Right lobe of liver (tissue), 6 donors: ENCODE results near the gene CENPM. TPM values are rescaled to one million over a fixed set of nuclear protein-coding genes. Genes with fewer than 3 reads are reported as not detected.

Source experiments
- ATAC-seq, 4 donors: fragments of 200-7000 bp; cut with Tn5 transposase; one replicate each; pipeline ENCODE4 v1.9.1; 2020; ENCODE audit warnings: mild to moderate bottlenecking in 4 of 4, moderate library complexity in 4 of 4
- DNase-seq, 3 donors: peaks; one replicate each; pipeline ENCODE4 v3.0.0-alpha.2; 2020
- H3K27ac ChIP-seq, 3 donors: fragments of 200-600 bp; one replicate each; pipeline ENCODE4 v1.8.0; 2022
- H3K27me3 ChIP-seq, 2 donors: fragments of 200-600 bp; one replicate each; pipeline ENCODE4 v1.8.0; 2022
- H3K36me3 ChIP-seq, 4 donors: fragments of 200-600 bp; sonication (generic) in 1 of 4; one replicate each; pipeline versions ENCODE4 v1.5.1 to v1.8.0; 2017 to 2022; ENCODE audit warnings: control low read depth in 1 of 4
- H3K4me1 ChIP-seq, 4 donors: fragments of 200-600 bp; sonication (generic) in 1 of 4; one replicate each; pipeline versions ENCODE4 v1.5.1 to v1.8.0; 2017 to 2022; ENCODE audit warnings: control low read depth in 1 of 4
- H3K4me3 ChIP-seq, 3 donors: fragments of 200-600 bp; one replicate each; pipeline ENCODE4 v1.8.0; 2022
- H3K9me3 ChIP-seq, 4 donors: fragments of 200-600 bp; sonication (generic) in 1 of 4; one replicate each; pipeline versions ENCODE4 v1.5.1 to v1.8.0; 2017 to 2022; ENCODE audit warnings: control low read depth in 1 of 4
- CTCF ChIP-seq, 4 donors: fragments of 200-600 bp in 3 of 4; fragments of 450-650 bp in 1 of 4; IDR thresholded peaks; one replicate each; pipeline versions ENCODE4 v1.5.1 to v1.8.0; 2016 to 2022; ENCODE audit warnings: antibody characterized with exemption in 4 of 4, mild to moderate bottlenecking in 2 of 4
- POLR2A ChIP-seq: fragments of 450-650 bp; IDR thresholded peaks from one replicate; pipeline ENCODE4 v1.6.1; 2017; ENCODE audit warnings: antibody characterized with exemption, mild to moderate bottlenecking
- WGBS: methylation state at CpG from one replicate; pipeline ENCODE4 v1.1.6; 2018; ENCODE audit warnings: low coverage, low lambda C conversion rate; ENCODE audit not compliant: insufficient coverage; ENCODE audit errors: missing lambda C conversion rate; 5-methylcytosine and 5-hydroxymethylcytosine counted together
- intact Hi-C, 2 donors: fragments of 100-400 bp; cut with DNase I; formaldehyde crosslinking; loops; one replicate each; pipeline versions ENCODE4 v1.11.2 to v1.14.1; 2022
- total RNA-seq, 6 experiments: library from RNA; depleted of rRNA in 2 of 6; stranded (reverse); fragments of >200 nt in 2 of 6; fragmentation: NEBNext Ultra II Directional in 3 of 6; extraction: Animal tissue kit (Norgen Biotek cat#: 25700) in 3 of 6; gene quantifications; one replicate each; pipeline versions ENCODE4 v1.1.0 to v1.2.4, GENCODE V29; 2016 to 2023
- donor health status: DM: no; HTN: yes; CAD: no.
- donor health status: DM: no; HTN: no; CAD: no.
- donor health status: DM: no; HTN: no; CAD: no.
- donor health status: DM: no; HTN: yes; CAD: no.
- donor health status: DM: no; HTN: yes; CAD: no.

CENPM gene
- total RNA-seq, 6 experiments from 2014 or later: 0.29 to 3.7 (median 1.8) TPM; not detected in 2

DNA sequence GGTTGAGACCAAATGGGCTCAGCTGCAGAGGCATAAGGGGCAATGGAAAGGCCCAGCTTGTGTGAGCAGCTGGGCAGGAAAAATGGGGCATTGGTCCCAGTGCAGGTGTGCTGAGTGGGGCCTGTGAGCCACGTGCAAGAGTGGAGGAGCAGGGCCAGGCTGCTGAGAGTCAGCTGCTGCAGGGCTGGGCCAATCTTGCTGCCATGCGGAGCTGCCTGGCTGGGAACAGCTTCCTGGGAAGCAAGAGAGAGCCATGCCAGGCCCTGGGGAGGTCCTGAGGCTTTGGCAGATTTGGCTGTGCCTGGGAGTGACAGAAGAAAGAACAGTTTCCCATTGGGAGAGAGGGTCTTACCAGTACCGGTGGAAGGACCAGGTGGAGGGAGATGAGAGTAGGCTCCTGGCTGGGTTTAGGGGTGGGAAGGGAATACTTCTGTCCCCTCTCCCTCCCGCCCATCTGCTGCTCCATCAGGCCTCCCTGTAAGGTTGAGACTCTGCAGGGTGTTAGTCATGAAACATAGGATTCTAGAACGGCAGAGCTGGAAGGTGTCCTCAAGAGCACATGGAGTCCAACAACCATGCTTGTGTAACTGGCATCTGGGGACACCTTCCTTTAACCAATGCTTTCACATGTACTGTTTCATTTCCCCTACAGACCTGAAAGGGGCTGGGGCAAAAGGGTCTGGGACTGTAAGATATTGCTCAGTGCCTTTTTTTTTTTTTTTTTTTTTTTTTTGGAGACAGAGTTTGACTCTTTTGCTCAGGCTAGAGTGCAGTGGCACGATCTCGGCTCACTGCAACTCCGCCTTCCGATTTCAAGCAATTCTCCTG, 32.7 kb upstream of the CENPM start:
- no peak overlapping the region for H3K4me3 ChIP-seq
- H3K27me3 ChIP-seq: no peaks in the 10 kb centered on the region
- intact Hi-C loops: no loop called here
- ATAC-seq: no peak
- no peaks in the 10 kb centered on the region for H3K36me3 ChIP-seq
- 71% methylated on average over 2 of the region's 9 CpGs for WGBS
- H3K4me1 ChIP-seq: peaks cover 0 to 8% (median 2%) of the 10 kb centered on the region in 4 donors
- TF ChIP-seq CTCF (IDR thresholded peaks at IDR 0.05) (no peak), POLR2A (no peak)
- H3K9me3 ChIP-seq: no peaks in the 10 kb centered on the region
- no peak for DNase-seq
- no peak overlapping the region for H3K27ac ChIP-seq

DNA sequence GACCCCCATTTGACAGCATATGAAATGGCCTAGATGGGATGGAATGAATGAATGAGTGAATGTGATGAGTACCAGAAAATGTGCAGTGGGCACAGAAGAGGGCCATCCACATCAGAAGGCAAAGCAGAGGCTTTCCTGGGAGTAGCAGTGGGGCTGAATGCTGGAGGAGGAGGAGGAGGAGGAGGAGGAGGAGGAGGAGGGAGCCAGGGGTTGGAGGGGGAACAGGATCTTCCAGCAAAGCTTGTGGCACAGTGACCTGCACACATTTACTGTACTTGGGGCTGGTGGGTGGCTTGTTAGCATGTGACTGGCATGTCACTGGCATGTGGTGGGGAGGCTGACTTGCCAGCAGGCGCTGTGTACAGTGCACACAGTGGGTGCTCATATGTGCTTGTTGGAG, 31.8 kb upstream of the CENPM start:
- Histone ChIP-seq H3K9me3 (no peaks in the 10 kb centered on the region), H3K4me3 (no peak overlapping the region), H3K27ac (no peak overlapping the region), H3K4me1 (peaks cover 0 to 8% (median 2%) of the 10 kb centered on the region in 4 donors), H3K36me3 (no peaks in the 10 kb centered on the region), H3K27me3 (no peaks in the 10 kb centered on the region)
- ATAC-seq: no peak
- TF ChIP-seq CTCF (IDR thresholded peaks at IDR 0.05) (no peak), POLR2A (no peak)
- WGBS: 80% methylated on average over 1 of the region's 1 CpG
- no peak for DNase-seq
- intact Hi-C loops: no loop called here

DNA sequence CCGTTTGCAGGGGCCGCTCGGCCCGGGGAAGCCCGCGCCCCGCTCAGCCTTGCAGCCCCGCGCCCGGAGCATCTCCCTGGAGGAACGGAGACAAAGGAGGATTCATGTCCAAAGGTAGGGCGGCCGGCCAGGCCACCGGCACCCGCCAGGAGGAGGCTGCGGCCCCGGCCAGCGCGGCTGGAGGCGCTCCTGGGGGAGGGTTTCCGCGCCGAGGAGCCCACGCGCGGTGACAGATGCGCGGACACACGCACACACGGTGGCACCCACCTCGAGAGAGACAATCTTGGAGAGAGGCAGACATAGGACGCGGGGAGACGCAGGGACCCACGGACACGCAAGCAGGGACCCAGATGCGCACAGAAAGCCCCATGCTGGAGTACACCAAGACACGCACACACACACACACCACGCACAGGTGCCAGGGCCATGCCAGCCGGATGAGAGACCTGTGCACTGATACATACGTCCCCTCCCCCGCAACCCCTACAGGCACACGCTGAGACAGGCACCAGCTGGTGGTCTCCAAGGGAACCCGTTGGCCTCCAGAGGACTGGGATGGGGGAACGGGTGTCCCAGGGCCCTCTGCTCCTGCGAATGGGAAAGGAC, 30.1 kb upstream of the CENPM start:
- peak in 1 of 4 donors; percentile 18 for ATAC-seq

More for the DNA sequence above, 30.1 kb upstream of the CENPM start:
- Histone ChIP-seq H3K4me3 (peak overlapping the region in 2 of 3 donors; percentile 26 to 40), H3K9me3 (no peaks in the 10 kb centered on the region), H3K27ac (no peak overlapping the region), H3K27me3 (no peaks in the 10 kb centered on the region), H3K4me1 (peaks cover 0 to 8% (median 2%) of the 10 kb centered on the region in 4 donors), H3K36me3 (no peaks in the 10 kb centered on the region)
- no peak for TF ChIP-seq CTCF (IDR thresholded peaks at IDR 0.05)
- no peak for TF ChIP-seq POLR2A
- intact Hi-C loops: no loop called here
- WGBS: 17% methylated on average over 2 of the region's 46 CpGs
- peak in 1 of 3 donors; percentile 28 for DNase-seq
